Adrenal gland (tissue), 5 donors: Measurements from ENCODE around the gene LIG1.

Experiments
- CTCF ChIP-seq, 6 experiments: fragments of 450-650 bp in 4 of 6; fragments of 200-600 bp in 2 of 6; sonication (generic) in 1 of 6; IDR thresholded peaks; 1 replicate in 5 of 6; 2 replicates in 1 of 6; pipeline versions ENCODE4 v1.5.1 to v1.8.0; 2016 to 2021; ENCODE audit warnings: antibody characterized with exemption in 6 of 6, mild to moderate bottlenecking in 2 of 6, moderate library complexity in 1 of 6
- POLR2A ChIP-seq, 2 donors: fragments of 450-650 bp; IDR thresholded peaks; one replicate each; pipeline ENCODE4 v1.6.1; 2017; ENCODE audit warnings: antibody characterized with exemption in 2 of 2, mild to moderate bottlenecking in 2 of 2, moderate library complexity in 1 of 2
- donor health status: DM: no; HTN: no; CAD: no.

- no peak for TF ChIP-seq CTCF (IDR thresholded peaks at IDR 0.05)
- TF ChIP-seq POLR2A (IDR thresholded peaks at IDR 0.05), result no peak
Observed at GRCh38 chr19:48069435-48069834, 100.7 kb downstream of the LIG1 start.
